Ecto neural progenitor cell (in vitro differentiated cells): ENCODE measurements around the gene KLC1.

Experiments used
- DNase-seq: peaks from one replicate; pipeline ENCODE4 v3.0.0-alpha.2; 2018; ENCODE audit warnings: low spot score

KLC1 gene

DNA sequence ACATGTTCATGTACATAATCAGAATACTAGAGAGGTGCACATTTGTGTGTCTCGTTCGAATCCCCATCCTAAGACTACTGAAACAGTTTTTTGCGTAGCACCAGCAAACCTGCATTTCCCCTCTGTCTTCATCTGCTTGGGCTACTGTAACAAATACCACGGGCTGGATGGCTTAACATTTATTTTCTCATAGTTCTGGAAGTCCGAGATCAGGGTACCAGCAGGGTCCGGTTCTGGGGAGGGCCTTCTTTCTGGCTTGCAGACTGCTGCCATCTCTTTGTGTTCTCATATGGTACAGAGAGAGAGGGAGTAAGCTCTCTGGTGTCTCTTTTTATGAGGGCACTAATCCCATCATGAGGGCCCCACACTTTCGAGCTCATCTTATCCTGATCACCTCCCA, 30.6 kb downstream of the KLC1 start:
- DNase-seq = no peak

DNA sequence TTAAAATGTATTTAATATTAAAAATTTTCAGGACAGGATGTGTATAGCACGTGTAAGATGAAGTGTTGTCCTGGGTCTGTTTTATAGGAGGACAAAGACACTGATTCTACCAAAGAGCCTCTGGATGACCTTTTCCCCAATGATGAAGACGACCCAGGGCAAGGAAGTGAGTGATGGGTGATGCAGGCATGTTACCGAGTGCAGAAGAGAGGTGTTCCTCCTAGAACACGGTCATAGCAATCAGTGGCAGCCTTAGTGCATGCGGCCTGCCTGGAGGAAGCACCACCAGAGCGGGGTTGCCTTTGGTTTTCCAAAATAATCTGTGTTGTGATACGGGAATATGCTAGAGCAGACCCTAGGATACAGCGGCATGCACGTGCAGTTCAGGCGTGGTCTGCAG, 33.0 kb downstream of the KLC1 start:
- DNase-seq = no peak

DNA sequence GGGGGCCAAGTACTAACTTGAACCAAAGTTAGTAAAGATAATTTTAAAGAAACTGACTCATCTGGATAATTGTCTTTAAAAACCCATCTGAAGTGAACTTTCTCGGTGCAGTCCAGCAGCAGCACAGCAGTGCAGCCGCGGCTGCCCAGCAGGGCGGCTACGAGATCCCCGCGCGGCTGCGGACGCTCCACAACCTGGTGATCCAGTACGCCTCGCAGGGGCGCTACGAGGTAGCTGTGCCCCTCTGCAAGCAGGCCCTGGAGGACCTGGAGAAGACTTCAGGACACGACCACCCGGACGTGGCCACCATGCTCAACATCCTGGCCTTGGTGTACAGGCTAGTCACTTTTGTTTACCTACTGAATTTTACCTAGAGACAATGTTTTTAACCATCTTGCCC, 33.6 kb downstream of the KLC1 start:
- DNase-seq = no peak

DNA sequence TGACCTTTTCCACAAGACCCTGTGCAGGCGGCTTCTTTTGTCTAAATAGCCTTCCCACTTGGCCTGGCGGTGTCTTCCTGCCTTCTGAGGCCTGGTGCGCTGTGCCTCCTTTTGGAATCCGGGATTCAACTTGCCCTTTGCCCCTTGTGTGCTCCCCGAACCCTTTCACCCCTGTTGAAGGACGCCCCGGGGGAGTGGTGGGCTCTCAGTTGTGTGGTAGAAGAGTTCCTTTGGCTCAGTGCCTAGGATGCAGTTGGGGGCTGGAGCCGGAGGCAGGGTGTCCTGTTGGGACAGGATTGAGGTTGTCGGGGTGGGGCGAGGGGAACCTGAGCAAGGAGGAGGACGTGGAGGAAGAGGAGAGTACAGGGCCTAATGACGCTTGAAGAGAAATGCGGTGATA, 34.5 kb downstream of the KLC1 start:
- DNase-seq = no peak

DNA sequence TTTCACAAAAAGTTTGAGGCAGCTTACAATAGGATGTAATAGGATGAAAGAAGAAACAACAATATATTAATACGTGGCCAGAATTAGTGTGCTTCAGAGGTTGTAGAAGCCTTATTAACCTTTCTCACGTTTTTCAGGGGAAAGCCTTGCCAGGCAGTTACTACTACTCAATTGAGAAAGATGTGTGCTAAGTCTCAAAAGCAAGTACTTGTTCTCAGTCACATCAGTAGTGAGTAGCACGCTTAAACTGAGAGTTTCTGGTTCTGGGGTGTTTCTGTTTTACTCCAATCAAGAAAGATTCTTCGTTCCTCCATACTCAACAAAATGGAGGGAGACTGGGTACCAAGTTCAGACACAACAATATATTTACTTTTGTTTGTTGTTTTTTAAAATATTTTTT, 38.7 kb downstream of the KLC1 start:
- no peak for DNase-seq

DNA sequence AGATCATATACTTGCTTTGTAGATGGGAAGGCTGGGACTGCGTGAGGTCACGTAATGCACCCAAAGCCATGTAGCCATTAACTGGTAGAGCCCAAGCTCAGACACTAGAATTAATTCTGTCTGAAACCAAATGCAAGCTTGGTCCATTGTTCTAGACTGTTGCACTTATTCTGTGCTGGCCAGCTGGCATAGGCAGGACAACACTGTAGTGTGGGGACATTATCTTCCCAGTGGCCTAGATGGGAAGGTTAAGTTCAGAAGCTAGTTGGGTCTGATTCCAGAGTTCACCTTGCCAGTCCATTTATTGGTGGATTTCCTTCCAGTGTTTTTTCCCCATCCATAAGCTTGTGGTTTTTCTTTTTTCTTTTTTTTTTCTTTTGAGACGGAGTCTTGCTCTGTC, 39.1 kb downstream of the KLC1 start:
- no peak for DNase-seq

DNA sequence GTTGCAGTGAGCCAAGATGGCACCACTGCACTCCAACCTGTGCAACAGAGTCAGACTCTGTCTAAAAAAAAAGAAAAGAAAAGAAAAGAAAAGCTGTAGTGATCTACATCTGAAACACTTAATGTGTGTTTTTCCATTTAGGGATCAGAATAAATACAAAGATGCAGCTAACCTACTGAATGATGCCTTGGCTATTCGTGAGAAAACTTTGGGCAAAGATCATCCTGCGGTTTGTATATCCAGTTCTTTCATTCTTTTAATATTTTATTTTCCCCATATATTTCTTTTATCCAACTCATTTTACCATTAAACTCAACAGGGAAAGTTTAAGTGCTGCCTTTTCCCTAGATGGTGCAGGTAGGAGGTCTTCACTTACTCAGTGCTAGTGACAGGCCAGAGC, 40.4 kb downstream of the KLC1 start:
- DNase-seq = no peak

DNA sequence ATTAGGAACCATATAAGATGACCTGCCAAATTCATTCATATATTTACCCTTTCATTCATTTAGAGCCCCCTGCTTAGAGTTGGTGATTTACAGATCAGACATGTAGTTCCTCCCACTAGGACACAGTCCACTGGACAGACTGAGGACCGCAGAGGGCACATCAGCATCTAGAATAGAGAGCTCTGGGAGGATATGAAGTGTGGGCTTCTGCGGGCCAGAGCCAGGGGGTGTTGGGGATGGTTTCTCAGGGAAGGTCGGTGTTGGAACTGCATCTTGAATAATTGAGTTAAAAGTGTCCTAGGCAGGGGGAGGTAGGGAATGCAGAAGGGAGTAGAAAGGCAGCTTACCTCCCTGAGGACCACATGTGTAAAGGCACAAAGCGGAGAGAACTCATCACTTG, 42.9 kb downstream of the KLC1 start:
- no peak for DNase-seq

DNA sequence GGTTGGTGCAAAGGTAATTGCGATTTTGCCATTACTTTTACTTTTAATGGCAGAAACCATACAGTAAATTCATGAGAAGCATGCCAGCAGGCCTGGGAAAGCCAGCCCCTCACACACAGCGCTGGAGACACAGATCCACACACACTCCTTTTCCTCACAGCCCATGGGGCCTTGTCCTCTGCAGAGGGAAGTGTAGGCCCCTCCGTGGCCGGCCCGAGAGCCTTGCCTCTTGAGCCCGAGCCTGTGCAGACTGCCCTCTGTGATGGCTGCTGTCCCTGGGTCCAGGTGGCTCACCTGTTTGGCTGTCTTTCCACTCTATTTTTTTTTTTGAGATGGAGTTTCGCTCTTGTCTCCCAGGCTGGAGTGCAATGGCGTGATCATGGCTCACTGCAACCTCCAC, 46.9 kb downstream of the KLC1 start:
- DNase-seq = no peak

DNA sequence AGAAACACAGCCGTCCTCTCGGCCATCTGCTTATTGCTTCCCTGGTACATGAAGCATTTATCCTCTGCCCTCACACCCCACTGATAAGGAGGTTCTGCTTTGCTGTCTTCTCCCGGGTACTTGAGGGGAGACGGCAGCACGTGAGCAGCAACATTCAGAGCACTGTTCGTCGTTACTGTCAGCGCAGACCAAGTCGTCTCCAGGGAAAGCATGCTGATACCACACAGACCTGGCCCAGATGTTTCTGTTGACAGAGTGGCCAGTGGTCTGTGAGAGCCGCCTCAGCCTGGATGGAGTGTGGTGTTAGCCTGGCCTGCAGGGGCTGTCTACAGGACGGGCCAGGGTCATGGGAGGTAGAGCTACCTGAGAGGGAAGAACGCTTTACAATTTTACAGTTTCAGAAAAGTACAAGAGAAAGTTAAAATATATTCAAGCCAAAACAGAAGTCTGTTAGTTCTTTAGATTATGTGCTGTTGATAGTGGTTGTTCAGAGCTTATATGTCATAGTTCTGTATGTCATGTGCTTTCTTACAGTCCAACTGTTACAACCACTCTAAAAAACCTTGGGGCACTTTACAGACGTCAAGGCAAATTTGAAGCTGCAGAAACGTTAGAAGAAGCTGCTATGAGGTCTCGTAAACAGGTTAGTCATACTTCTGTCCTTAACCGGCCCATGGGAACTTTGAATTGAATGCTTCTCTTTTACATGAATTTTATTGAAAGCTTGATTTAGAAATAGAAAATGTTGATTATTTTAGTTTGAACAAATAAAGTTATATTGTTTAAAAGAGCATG, 48.1 kb downstream of the KLC1 start:
- DNase-seq = no peak

DNA sequence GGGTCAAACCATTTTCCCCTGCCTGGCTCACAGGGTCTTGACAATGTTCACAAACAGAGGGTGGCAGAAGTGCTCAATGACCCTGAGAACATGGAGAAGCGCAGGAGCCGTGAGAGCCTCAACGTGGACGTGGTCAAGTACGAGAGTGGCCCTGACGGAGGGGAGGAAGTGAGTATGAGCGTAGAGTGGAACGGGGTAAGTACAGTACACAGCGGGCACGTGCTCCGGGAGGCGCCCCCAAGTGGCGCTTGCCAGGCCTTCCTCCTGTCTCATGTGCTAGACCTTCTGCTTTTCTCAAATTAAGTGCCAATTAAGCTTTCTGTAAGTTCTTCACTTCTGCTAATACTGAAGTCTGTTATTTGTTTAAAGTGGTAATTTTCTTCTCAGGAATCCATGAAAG, 50.3 kb downstream of the KLC1 start:
- DNase-seq = no peak

DNA sequence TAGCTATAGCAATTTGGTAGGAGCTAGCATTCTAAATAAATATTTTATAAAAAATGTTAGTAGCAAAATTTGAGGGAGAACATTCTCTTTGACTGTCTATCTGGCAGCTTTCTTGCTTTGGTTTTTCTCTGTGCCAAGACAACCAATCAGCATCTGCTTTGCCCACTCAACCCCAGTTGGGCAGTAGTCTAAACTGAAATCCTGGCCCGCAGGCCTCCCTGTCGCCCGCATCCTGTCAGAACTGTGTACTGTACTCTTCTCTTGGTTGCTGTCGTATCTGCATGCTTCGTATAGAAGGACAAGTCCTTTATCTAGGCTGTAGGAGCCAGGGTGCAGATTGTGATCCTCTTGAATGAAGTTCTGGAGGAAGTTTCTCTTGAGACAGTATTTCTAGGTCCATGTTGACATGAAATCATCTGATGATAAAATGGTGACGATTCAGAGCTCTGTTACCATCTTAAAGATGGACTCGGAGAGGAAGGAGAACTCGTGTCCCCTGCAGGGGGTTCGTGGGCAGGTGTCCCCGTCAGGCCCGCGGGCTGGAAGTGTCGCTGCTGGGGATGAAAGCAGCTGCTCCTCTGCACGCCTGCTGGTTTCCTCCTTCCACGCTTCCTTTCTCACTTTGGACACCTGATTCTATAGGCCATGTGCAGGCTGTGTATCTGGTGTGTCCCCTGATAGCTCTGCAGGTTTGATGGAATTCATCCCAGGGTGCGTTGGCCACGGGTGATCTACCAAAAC, 51.6 kb downstream of the KLC1 start:
- no peak for DNase-seq

DNA sequence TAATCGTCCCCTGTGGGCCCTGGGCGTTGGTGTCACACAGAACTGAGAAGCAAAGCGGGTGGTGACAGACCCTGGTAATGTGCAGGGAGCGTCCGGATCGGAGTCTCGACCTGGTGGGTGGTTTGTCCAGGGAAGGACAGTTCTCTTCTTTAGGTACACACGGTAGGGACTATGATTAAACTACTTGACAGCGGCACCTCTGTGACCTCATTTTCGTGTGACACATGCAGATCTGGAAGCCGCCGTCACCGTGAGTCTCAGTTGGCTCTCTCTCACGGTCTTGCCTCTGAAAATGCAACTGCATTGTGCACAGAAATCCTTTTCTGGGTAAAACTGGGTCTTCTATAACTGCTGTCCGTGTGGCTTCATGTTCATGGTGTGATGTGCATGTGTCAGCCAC, 54.1 kb downstream of the KLC1 start:
- no peak for DNase-seq

DNA sequence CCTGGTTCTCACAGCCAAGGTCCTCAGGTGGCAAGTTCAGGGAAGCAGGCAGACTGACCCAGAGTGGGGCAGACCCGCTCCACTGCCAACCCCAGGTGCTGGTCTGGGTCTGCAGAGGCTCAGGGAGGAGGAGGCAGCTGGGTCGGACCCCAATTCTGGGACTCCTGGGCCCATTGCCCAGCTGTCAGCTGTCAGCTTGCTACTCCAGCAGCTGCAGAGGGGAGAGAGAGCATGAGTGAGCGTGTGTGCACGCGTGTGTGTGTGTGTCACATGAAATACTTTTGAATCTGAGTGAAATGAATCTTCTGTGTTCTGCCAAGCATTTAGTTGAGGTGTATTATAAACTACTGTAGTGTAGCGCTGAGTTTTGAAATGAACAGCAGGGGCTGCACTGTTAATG, 55.5 kb downstream of the KLC1 start:
- no peak for DNase-seq

DNA sequence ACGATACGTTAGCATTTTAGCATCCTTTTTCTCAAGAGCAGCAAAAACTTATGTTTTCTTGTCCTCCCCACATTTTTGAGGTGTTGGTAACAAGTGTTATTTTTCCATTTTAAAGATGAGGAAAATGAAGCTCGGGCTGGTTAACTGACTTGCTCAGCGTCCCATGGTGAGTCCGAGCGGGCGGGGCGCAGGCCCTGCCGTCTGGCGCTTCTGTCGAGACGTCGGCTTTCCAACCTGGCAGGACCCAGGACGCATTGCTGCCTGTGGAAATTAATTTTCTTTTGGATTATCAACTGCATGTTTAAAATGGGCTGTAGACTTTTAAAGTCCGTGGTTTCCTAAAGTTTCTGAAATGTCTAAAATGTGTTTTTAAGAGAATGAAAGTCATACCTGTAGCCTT, 55.9 kb downstream of the KLC1 start:
- DNase-seq = no peak

DNA sequence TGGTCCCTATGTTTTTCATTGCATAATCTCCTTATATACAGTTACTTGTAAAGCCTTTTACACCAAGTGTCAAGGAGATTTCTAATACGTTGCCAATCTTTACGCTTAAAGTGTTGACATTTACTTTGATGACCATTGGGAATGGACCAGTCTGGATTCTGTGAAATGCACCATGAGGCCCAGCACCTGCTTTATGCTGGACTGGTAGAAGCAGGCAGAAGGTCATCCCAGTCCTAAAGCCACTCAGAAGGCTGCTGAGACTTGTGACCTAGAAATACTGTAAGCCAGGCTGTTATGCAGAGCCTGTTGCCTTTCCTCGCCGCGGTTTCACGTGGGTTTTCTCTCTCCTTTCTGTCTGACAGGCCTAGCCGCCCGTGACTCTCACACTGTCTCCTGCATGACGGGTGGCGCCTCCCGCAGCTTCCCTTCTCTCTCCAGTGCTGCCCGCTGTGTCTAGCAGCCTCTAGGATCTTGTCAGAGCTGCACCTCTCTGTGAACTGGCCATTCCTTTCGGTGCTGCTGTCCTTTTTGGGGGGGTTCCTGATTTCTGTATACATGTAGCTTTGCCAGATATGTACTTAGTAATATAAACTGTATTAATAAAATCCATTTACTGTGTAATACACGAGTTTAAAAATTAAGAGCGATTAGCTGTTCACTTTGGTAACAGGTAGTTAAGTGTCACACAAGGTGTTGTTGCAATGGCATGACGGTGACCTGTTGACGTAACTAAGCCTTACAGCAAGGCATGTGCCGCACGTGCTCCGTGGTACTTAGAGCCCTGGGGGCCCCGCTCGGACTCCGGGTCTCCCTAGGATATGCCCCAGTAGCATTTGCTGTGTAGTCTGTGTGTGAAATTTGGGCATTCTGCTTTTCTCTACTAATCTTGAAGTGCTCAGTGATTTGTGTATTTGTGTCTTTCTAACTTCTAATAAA, 56.5 kb downstream of the KLC1 start:
- DNase-seq = no peak

DNA sequence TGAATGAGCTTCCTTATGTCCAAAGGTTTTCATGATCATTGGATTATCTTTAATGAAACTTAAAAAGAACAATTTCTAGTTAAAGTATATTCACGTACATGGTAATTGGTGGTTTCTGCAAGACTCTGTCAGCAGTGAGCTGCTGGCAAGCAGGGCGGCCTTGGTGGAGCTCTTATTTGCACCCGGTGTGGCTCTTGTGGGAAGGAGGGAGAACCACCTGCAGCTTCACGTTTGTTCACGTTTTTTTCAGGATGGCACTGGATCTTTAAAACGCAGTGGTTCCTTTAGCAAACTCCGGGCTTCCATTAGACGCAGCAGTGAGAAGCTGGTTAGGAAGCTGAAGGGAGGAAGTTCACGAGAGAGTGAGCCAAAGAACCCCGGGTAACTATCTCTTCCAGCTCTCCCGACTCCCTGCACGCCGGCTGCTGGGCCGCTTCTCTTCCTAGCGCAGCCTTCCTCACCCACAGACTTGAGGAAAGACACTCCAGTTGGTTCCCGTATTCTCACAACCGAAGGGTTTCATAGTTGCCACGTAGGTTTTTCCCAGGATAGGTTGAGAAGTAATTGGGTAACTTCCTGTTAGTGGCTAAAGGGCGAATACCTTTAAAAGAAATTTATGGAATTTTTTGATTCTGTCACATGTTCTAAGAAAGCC, 57.9 kb downstream of the KLC1 start:
- DNase-seq = no peak

DNA sequence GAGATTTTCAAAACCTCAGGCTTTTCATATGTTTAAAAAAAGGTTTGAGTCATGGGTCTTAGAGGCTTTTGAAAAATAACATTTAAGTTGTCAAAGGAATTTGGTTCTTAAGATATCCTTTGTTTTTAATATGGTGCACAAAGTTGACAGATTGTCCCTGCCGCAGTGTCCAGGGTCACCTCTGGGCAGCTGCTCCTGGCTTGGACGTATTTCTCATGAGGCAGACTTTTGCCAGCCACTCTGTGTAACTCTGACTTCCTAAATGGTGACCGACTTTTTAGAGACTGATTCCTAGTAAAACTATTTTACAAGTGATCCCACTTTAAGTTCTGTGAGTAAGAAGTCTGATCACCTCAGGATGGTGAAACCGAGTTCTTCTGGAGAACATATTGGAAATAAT, 58.7 kb downstream of the KLC1 start:
- no peak for DNase-seq

DNA sequence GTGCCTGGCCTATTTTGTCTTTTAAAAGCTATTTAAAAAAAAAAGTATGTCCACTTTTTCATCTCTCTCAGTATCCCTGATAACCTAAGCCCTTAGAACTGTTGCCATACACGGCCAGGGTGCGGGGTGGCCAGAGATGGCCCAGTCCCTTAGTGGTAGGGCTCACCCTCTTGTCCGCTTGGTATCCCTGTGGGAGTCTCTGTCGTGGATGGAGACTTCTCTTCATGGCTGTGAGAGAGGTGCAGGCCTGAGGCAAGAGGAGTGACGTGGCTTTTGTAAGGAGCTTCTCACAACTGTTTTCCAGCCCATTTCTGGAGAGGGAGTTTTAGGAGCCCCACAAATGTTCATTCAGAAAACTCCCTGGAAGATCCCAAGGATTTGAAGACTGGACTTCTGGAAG, 59.4 kb downstream of the KLC1 start:
- no peak for DNase-seq

DNA sequence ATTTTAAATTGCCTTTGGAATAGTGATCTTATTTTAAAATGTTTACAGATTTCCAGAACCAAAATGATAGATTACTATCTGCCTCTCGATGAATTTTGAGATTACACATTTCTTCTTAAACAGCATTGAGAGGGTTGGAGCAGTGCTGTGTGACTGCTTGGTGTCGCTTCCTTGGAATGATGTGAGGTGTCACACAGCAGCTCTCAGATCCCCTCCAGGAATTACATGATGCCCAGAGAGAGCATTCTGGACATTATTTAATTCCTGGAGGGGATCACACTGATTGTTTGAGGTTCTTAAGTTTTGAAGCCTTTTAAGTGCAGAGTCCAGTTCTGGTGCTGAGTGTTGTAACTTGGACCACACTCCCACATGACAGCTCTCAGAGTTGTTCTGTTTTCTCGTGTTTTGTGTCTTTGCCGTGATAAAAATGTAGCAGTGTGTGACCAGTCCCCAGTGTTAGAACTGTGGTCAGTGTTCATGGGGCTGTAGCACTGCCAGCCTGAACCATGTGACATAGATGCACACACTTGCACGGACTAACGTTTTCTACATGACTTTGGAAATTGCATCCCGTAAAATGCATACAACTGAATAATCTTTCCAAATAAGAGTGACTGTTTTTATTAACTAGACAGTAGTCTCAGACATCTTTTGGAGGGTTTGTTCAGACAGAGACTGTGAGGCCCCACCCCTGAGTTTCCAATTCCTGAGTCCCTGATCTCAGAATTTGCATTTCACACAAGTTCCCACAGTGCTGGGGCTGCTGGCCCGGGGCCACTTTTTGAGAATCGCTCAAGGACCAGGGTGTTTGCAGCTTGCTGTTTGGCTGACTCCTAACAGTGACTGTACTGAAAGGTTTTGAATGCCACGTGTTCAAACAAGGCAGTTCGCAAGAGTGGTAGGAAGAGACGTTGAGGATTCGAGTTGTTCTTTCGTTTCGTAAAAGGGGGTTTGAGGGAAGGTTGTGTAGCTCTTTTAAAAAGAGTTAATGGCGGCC, 60.2 kb downstream of the KLC1 start:
- no peak for DNase-seq

DNA sequence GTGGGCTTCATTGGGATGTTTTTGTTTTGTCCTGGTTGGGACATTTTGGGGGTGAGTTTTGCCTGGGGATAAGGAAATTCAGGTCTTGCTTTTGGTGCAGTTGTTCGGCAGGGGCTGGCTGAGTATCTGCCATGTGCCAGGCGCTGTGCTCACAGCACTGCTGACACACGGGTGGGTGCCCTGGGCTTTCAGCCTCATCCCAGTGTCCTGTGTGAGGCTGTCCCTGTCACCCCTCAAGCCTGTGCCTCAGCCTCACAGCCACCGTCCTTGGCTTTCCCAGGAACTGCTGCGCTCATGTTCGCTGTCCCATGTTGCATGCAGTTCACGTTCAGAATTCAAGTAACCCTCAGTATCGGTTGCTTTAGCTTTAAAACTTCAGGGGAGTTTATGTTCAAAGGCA, 61.3 kb downstream of the KLC1 start:
- DNase-seq = no peak
